Globus pallidus (tissue), 1 donor: Measurements from ENCODE around the gene GNAT1.
"Not testable (repeated sequence)": the region's sequence is repeated elsewhere in the genome, so short reads cannot be mapped to it uniquely, and the experiment has no call there.

Experiments
- DNase-seq: peaks from one replicate; pipeline ENCODE4 v3.0.0-alpha.2; 2015; ENCODE audit warnings: low spot score

Gene GNAT1

GRCh38 chr3:50222169-50222528, 30.7 kb downstream of the GNAT1 start:
- no peak for DNase-seq

GRCh38 chr3:50224639-50225038, 33.2 kb downstream of the GNAT1 start:
- DNase-seq = no peak

GRCh38 chr3:50226888-50227389, 35.5 kb downstream of the GNAT1 start:
- DNase-seq = peak; percentile 64

GRCh38 chr3:50227390-50228183, 36.2 kb downstream of the GNAT1 start:
- peak; percentile 89 for DNase-seq

GRCh38 chr3:50228184-50228763, 36.9 kb downstream of the GNAT1 start:
- not testable (repeated sequence) for DNase-seq

- DNase-seq = no peak
Observed at GRCh38 chr3:50229490-50229889, 38.1 kb downstream of the GNAT1 start.

- peak; percentile 42 for DNase-seq
Observed at GRCh38 chr3:50230104-50230793, 38.8 kb downstream of the GNAT1 start.

GRCh38 chr3:50230794-50231125, 39.4 kb downstream of the GNAT1 start:
- no peak for DNase-seq

- DNase-seq = no peak
Observed at GRCh38 chr3:50231581-50231980, 40.2 kb downstream of the GNAT1 start.

GRCh38 chr3:50232303-50232702, 40.9 kb downstream of the GNAT1 start:
- no peak for DNase-seq

- no peak for DNase-seq
Observed at GRCh38 chr3:50233176-50233575, 41.8 kb downstream of the GNAT1 start.

- peak; percentile 100 for DNase-seq
Observed at GRCh38 chr3:50235716-50236483, 44.5 kb downstream of the GNAT1 start, which contains the start of gene GNAI2. TSS of gene GNAI2 (plus strand) at chr3:50236204. CDS start at chr3:50236336, 132 bp downstream.

- DNase-seq = no peak
Observed at GRCh38 chr3:50236484-50237132, 45.2 kb downstream of the GNAT1 start.

- no peak for DNase-seq
Observed at GRCh38 chr3:50237133-50237651, 45.8 kb downstream of the GNAT1 start.

GRCh38 chr3:50237754-50238548, 46.5 kb downstream of the GNAT1 start:
- no peak for DNase-seq

- DNase-seq = no peak
Observed at GRCh38 chr3:50238549-50239026, 47.2 kb downstream of the GNAT1 start.

- DNase-seq = no peak
Observed at GRCh38 chr3:50239649-50240048, 48.2 kb downstream of the GNAT1 start.

- DNase-seq = no peak
Observed at GRCh38 chr3:50241163-50241562, 49.8 kb downstream of the GNAT1 start.

GRCh38 chr3:50241713-50242380, 50.4 kb downstream of the GNAT1 start:
- DNase-seq = no peak

GRCh38 chr3:50242381-50242770, 51.0 kb downstream of the GNAT1 start:
- DNase-seq = no peak
